Hematopoietic multipotent progenitor cell treated with erythropoietin and hydrocortisone succinate and interleukin-3 and kit ligand, for 6 days (in vitro differentiated cells): ENCODE measurements around the gene EGR1.

Source experiments
- DNase-seq: peaks from one replicate; pipeline ENCODE4 v3.0.0-alpha.2; 2015

Gene EGR1

DNA sequence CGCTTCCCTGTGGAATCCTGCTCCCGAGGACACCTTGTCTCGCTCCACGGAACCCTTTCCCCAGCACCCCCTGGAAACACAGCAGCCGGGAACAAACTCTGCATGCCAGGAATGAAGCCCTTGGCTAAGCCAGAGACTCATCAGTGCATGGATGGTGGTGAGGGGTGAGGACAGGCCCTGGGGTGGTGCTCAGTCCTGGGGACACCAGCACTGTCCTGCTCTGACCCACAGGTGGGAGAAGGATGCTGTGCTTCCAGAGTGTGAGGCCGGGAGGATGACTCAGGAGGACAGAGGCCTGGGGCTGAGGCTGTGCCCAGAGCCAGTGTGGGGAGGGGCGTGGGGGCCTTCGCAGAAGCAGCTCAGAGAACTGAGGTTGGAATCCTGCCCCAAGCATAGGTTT lies 11.2 kb upstream of the EGR1 start:
- no peak for DNase-seq

DNA sequence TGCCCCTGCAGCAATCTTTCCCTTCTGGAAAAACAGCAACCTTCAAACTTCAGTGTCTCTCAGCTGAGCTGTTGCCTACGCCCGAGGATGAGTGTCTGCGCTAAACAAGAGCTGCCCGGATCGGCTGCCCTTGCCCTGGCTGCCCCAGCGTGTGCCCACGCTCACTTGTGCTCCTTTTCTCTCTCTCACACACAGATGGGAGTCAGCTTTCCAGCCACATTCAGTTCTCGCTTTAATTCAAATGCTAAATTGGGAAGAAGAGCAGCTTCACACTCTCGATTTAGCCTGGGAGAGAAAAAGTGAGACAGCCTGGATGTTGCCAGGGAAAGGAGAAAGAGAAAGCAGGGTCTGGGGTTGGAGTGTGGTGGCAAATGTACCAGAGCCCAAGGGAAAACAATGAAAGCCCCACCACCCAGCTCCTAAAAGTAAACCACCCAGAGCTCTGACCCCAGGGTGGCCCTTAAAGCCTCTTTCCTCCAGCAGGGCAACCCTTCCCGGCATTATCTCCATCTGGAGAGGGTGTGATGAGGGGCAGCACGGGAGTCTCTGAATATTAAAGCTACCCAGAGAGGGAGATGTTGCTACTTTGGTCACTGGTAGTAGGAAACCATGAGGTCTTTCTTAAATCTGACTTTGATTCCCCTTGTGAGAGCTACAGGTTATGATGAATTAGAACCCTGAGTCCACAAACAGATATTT lies 9.9 kb upstream of the EGR1 start:
- no peak for DNase-seq

DNA sequence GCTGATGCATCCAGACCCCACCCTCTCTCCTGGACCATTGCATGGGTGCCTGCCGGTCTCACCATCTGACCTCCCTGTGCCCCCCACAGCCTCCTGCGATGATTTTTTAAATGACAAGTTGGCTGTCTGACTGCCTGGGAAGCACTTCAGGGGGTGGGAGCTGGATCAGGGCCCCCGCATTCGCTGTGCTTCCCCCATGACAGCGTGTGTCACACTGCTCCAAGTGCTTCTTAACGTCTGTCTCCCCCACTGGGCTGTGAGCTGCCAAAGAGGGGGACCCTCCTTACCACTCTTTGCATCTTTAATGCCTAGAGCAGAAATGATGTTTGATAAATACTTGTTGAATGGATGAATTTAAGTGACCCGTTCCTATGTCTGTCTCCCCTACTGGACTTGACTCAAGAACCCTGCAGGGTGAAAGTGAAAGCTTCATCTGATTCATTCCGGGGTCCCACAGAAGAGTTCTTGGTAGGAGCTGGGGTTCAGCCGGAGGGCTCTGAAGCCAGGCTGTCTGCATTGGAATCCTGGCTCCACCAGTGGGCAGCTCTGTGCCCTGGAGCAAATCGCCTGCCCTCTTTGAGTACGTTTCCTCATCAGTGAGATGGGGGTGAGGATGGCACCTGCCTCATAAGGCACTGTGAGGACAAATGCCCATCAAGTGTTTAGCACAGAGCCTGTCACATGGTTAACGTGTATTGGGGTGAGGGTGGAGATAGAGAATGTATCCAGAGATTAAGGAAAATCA lies 7.6 kb upstream of the EGR1 start:
- no peak for DNase-seq

DNA sequence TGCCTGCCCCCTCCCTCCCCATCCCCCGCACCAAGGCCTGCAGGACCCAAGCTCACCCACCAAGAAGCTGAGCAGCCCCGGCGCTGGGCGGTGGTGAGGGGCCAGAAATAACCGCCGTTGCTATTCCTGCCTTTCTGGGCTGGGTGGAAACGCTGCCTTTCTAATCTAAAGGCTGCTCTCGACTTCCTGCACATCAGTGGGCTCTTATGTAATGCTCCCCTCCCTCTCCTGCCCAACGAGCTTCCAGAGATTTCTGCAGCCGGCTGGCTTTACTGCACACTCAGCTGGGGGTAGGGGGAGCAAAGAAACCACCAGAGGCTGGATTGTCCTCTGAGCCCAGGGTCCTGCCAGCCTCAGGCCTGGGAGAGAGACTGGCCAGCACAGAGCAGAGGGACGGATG lies 6.9 kb upstream of the EGR1 start:
- DNase-seq: no peak

DNA sequence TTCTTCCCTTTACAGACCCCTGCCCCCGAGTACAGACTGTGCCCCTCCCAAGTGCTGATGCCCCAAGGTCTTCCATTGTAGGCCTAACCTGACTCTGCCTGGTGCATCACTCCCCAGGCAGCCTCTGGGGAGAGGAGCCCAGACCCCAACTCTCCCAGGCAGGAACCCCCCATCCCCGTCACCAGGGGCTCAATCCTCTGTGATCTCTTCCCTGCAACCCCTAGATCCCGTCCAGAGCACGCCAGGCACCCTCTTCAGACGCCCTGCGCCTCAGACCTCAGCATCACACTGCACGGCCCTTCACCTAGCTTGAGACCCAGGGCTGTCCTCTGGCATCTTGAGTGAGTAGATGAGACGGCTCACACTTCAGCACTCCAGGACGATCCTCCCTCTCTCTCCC lies 6.4 kb upstream of the EGR1 start:
- DNase-seq: no peak

DNA sequence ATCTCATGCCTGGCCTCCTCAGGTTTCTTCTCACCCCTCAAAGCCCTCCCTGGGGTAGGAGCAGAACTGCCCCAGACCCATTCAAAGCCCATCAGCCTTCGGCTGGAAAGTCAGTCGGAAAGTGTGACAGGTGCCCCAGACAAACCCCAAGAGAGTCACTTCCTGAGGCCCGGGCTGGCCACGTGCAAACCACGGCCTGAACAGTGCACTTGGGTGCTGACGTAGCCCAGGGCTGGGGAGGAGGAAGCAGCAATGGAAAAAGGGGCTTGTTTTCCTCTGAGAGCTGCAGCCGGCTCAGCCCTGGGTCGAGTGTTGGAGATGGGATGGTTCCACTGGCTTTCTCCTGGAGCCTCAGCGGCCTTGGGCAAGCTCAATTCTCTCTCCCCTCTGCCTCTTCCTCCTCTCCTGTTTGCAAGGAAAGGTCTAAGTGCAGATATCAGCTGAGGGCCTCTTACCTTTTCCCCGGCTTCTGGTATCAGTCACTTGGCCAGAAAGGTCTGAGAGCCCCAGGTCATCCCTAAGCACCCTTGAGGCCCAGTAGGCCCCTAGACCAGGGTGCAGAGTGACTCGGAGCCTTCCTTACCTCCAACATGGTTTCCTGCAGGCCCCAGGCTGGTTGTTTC lies 5.9 kb upstream of the EGR1 start:
- DNase-seq: peak; percentile 43

DNA sequence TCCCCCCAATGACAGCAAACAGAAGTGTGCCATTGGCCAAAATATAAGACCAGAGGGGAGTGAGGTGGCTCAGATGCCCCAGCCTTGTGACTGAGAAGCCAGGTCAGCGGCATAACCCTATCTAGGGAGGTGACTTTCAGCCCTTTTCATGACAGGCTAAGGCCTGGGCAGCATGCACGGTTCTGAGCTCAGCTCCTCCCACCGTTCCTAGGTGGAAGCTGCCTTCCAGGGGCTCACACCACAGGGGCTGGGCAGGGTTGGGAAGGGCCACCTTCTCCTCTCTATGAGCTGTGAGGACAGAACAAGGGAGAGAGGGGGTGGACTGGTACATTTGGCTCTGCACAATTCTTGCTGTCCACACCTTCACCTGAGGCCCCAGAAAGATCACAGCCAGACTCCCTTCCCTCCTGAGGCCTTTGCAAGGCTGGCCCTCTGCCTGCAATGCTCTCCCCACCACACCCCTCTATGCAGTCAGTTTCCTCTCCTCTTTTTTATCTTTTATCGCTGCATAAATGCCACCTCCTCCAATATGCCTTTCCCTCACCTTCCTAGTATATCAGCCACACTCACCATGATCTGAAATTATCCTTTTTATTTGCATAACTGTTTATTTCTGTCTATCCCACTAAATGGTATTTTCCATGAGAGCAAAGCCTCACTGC lies 5.1 kb upstream of the EGR1 start:
- DNase-seq: peak; percentile 52

DNA sequence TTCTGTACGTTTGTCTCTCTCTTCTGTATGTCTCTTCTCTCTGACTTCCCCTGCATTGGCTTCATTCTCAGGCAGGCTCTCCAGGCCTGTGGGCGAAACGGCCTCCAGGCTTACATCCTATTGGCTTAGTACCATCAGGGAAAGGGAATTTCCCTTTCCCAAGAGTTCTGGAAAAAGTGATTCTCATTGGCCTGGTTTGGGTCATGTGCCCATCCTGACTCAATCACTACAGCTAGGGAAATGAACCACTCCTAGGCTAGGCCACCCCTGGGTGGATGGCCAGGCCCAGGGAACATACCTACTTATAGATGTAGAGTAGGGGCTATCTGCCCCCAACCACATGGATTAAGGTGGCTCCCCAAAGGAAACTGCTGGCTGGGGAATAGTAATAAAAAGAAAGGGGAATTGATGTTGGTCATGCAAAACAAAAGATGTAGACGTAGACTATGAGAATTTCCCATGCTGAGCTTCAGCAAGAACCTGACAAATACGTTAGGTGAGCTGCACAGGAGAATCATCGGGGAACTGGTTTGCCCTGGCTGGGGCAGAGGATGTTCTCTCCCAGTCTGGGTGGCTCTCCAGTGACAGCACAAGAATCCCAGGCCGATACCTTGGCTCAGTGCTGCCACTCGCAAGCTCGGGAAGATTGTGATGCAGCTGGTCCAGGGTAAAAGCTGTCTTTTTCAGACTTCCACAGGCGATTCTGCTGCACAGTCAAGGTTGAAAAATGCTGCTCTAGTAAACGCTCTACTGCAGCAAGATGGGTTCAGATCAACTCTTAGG lies 3.7 kb upstream of the EGR1 start:
- DNase-seq: no peak

DNA sequence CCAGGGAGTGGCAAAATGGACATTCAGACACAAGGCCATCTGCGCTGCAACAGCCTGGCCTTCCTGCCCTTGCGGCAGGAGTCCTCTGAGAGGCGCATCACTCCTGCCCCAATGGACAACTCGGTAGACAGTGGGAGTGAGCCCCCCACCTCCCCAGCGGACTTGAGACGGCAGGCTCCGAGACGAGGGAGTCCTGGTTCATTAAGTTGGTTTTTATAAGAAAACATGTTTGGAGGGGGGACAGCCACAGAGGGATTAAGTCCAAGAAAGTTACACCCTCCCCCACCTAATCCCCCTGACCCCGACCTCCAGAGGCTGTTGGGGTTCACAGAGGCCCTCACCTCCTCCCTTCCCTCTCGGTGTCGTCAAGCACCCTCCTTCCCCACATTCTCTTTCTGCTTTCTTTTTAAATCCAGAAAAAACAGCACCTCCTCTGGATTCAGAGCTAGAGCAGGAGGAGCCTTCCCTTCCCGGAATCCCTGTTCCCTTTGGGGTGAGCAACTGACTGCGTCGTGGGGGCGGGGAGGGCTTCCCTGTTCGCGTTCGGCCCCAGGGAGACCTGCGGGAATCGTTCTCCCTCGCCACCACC lies 1.8 kb upstream of the EGR1 start:
- no peak for DNase-seq

DNA sequence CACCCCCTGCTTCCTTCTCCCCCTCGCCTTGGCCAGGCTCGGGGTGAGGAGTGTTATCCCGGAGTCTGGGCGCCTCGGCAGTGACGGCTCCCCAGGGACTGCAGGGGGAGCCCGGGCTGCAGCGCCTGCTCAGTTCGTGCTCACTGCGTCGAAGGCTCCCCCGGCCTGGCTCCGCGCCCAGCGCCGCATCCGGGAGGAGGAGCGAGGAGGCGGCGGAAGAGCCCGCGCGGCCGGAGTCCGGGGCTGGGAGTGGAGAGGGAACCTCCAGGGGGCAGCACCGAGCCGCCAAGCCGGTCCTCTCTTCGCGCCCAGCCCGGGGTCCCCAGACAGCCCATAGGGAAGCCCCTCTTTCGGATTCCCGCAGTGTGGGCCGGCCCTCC lies 1.3 kb upstream of the EGR1 start:
- peak; percentile 95 for DNase-seq

DNA sequence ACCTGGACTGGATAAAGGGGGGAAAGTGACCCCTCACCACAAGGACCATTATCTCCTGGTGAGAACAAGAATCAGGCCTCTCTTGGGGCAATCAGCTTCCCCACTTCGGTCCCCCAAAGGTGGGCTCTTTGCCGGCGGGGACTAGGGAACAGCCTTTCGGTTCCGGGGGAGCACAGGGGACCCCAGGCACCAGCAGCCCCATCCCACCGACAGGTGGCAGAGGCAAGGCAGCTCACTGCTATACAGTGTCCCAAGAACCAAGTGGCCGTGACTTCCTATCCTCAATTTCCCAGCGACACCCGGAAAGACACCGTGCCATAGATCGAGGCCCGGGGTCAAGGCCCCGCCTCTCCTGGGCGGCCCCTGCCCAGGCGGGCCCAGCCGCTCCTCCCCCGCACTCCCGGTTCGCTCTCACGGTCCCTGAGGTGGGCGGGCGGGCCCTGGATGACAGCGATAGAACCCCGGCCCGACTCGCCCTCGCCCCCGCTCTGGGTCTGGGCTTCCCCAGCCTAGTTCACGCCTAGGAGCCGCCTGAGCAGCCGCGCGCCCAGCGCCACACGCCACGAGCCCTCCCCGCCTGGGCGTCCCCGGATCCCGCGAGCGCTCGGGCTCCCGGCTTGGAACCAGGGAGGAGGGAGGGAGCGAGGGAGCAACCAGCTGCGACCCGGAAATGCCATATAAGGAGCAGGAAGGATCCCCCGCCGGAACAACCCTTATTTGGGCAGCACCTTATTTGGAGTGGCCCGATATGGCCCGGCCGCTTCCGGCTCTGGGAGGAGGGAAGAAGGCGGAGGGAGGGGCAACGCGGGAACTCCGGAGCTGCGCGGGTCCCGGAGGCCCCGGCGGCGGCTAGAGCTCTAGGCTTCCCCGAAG lies 655 bp upstream of the EGR1 start:
- peak; percentile 99 for DNase-seq

DNA sequence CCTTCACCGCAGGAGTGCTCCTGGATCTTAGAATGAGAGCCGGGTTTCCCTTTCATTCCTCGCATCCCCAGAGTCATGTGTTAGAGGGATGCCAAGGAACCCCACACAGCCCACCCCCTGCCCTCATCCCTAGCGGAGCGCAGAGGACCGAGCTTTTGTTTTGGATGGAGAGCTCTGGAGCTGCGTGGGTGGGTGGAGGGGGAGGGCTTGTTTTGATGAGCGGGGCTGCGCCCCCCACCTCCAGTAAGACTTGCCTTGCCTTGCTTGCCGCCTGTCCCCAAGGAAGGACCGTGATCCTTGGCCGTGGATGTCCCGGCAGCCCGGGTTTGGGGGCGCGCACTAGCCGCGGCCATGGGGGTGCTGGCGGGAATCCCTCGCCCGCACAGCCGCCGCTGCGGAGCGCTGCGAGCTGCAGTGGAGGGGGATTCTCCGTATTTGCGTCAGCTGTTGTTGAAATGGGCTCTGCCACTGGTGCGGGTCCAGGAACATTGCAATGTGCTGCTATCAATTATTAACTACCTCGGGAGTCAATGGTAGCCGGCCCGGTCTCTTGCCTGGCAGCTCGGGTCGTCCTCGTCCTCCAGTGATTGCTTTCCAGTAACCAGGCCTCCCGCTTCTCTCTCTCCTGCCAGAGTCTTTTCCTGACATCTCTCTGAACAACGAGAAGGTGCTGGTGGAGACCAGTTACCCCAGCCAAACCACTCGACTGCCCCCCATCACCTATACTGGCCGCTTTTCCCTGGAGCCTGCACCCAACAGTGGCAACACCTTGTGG lies 1.0 kb downstream of the EGR1 start:
- no peak for DNase-seq

DNA sequence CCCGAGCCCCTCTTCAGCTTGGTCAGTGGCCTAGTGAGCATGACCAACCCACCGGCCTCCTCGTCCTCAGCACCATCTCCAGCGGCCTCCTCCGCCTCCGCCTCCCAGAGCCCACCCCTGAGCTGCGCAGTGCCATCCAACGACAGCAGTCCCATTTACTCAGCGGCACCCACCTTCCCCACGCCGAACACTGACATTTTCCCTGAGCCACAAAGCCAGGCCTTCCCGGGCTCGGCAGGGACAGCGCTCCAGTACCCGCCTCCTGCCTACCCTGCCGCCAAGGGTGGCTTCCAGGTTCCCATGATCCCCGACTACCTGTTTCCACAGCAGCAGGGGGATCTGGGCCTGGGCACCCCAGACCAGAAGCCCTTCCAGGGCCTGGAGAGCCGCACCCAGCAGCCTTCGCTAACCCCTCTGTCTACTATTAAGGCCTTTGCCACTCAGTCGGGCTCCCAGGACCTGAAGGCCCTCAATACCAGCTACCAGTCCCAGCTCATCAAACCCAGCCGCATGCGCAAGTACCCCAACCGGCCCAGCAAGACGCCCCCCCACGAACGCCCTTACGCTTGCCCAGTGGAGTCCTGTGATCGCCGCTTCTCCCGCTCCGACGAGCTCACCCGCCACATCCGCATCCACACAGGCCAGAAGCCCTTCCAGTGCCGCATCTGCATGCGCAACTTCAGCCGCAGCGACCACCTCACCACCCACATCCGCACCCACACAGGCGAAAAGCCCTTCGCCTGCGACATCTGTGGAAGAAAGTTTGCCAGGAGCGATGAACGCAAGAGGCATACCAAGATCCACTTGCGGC lies 1.8 kb downstream of the EGR1 start:
- DNase-seq: no peak

DNA sequence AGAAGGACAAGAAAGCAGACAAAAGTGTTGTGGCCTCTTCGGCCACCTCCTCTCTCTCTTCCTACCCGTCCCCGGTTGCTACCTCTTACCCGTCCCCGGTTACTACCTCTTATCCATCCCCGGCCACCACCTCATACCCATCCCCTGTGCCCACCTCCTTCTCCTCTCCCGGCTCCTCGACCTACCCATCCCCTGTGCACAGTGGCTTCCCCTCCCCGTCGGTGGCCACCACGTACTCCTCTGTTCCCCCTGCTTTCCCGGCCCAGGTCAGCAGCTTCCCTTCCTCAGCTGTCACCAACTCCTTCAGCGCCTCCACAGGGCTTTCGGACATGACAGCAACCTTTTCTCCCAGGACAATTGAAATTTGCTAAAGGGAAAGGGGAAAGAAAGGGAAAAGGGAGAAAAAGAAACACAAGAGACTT lies 2.4 kb downstream of the EGR1 start:
- DNase-seq: no peak

DNA sequence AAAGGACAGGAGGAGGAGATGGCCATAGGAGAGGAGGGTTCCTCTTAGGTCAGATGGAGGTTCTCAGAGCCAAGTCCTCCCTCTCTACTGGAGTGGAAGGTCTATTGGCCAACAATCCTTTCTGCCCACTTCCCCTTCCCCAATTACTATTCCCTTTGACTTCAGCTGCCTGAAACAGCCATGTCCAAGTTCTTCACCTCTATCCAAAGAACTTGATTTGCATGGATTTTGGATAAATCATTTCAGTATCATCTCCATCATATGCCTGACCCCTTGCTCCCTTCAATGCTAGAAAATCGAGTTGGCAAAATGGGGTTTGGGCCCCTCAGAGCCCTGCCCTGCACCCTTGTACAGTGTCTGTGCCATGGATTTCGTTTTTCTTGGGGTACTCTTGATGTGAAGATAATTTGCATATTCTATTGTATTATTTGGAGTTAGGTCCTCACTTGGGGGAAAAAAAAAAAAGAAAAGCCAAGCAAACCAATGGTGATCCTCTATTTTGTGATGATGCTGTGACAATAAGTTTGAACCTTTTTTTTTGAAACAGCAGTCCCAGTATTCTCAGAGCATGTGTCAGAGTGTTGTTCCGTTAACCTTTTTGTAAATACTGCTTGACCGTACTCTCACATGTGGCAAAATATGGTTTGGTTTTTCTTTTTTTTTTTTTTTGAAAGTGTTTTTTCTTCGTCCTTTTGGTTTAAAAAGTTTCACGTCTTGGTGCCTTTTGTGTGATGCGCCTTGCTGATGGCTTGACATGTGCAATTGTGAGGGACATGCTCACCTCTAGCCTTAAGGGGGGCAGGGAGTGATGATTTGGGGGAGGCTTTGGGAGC lies 3.1 kb downstream of the EGR1 start:
- no peak for DNase-seq

DNA sequence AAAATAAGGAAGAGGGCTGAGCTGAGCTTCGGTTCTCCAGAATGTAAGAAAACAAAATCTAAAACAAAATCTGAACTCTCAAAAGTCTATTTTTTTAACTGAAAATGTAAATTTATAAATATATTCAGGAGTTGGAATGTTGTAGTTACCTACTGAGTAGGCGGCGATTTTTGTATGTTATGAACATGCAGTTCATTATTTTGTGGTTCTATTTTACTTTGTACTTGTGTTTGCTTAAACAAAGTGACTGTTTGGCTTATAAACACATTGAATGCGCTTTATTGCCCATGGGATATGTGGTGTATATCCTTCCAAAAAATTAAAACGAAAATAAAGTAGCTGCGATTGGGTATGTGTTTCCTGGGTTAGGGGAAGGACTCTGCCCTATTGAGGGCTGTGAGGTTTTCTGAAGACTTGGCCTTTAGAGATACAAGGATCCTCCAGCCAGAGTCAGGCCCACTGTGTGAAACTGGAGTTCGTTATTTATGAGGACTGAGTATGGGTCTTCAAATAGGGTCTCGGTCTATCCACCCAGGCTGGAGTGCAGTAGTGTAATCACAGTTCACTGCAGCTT lies 3.8 kb downstream of the EGR1 start:
- DNase-seq: no peak

DNA sequence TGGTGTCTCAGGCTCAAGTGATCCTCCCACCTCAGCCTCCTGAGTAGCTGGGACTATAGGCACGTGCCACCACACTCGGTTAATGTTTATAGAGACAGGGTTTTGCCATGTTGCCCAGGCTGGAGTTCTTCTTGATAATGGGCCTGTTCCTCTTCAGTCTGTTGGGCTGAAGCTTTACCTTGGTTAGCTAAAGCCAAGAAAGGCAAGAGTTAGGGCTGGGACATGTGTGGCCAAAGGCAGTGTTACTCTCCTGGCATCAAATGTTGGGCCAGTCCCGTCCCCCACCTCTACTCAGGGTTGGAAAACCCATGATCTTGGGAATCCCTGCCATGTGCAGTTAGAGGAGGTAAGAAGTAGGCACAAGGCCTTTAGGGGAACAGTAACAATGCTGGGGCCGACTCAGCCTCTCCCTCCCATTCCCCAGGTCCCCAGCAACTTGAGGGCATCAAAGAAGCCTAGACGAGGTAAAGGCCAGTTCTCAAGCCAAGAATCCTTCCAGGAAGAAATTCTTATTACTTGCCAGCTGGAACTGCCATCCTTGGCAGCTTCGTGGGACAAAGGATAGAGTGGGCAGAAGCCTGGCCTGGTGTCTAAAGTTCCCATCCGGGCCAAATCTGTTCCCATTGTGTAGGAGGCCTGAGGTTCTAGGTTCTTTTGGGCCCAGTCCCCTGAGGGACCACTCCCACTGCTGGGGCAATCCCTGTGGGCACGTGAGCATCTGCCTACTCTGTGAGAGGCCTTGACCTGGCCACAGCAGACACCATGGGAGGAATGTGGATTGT lies 4.5 kb downstream of the EGR1 start:
- no peak for DNase-seq
